HG03565 (cell line): ENCODE results near the gene BTNL8.
"Not testable (repeated sequence)": the region's sequence is repeated elsewhere in the genome, so short reads cannot be mapped to it uniquely, and the experiment has no call there.

Experiments used
- ATAC-seq: cut with Tn5 transposase; IDR thresholded peaks from one replicate; pipeline ENCODE4 v1.9.1; 2021; ENCODE audit warnings: mild to moderate bottlenecking, moderate library complexity; ENCODE audit not compliant: unreplicated experiment

The BTNL8 gene

GRCh38 chr5:180874804-180875582 is 24.0 kb upstream of the BTNL8 start:
- ATAC-seq: no peak

- ATAC-seq: no peak
Observed at GRCh38 chr5:180875860-180876426, 23.0 kb upstream of the BTNL8 start.

GRCh38 chr5:180885845-180886529 is 13.0 kb upstream of the BTNL8 start:
- ATAC-seq: not testable (repeated sequence)

- no peak for ATAC-seq
Observed at GRCh38 chr5:180889381-180889780, 9.6 kb upstream of the BTNL8 start.

GRCh38 chr5:180895330-180895729 is 3.6 kb upstream of the BTNL8 start:
- ATAC-seq: not testable (repeated sequence)

GRCh38 chr5:180900178-180900577 is 1.2 kb downstream of the BTNL8 start:
- ATAC-seq: no peak

- no peak for ATAC-seq
Observed at GRCh38 chr5:180901319-180902009, 2.5 kb downstream of the BTNL8 start.

- no peak for ATAC-seq
Observed at GRCh38 chr5:180908400-180908799, 9.4 kb downstream of the BTNL8 start.

- ATAC-seq: no peak
Observed at GRCh38 chr5:180908998-180909731, 10.2 kb downstream of the BTNL8 start.

- no peak for ATAC-seq
Observed at GRCh38 chr5:180909782-180910181, 10.8 kb downstream of the BTNL8 start.

GRCh38 chr5:180910182-180910581 is 11.2 kb downstream of the BTNL8 start:
- no peak for ATAC-seq

- ATAC-seq: no peak
Observed at GRCh38 chr5:180910735-180911134, 11.8 kb downstream of the BTNL8 start.

- no peak for ATAC-seq
Observed at GRCh38 chr5:180914646-180915045, 15.7 kb downstream of the BTNL8 start.

- no peak for ATAC-seq
Observed at GRCh38 chr5:180915924-180916323, 17.0 kb downstream of the BTNL8 start.

GRCh38 chr5:180918380-180918779 is 19.4 kb downstream of the BTNL8 start:
- ATAC-seq: no peak

GRCh38 chr5:180920710-180921109 is 21.8 kb downstream of the BTNL8 start:
- no peak for ATAC-seq

GRCh38 chr5:180922932-180923331 is 24.0 kb downstream of the BTNL8 start:
- ATAC-seq: no peak

GRCh38 chr5:180932660-180933059 is 33.7 kb downstream of the BTNL8 start:
- no peak for ATAC-seq

GRCh38 chr5:180935203-180935602 is 36.2 kb downstream of the BTNL8 start:
- ATAC-seq: no peak

- no peak for ATAC-seq
Observed at GRCh38 chr5:180938294-180938693, 39.3 kb downstream of the BTNL8 start.
